Amniotic epithelial cell (primary cell): ENCODE results near the gene POP5.

Experiments
- DNase-seq: peaks from one replicate; pipeline ENCODE4 v3.0.0-alpha.2; 2010; ENCODE audit warnings: low read depth

Gene POP5

DNA sequence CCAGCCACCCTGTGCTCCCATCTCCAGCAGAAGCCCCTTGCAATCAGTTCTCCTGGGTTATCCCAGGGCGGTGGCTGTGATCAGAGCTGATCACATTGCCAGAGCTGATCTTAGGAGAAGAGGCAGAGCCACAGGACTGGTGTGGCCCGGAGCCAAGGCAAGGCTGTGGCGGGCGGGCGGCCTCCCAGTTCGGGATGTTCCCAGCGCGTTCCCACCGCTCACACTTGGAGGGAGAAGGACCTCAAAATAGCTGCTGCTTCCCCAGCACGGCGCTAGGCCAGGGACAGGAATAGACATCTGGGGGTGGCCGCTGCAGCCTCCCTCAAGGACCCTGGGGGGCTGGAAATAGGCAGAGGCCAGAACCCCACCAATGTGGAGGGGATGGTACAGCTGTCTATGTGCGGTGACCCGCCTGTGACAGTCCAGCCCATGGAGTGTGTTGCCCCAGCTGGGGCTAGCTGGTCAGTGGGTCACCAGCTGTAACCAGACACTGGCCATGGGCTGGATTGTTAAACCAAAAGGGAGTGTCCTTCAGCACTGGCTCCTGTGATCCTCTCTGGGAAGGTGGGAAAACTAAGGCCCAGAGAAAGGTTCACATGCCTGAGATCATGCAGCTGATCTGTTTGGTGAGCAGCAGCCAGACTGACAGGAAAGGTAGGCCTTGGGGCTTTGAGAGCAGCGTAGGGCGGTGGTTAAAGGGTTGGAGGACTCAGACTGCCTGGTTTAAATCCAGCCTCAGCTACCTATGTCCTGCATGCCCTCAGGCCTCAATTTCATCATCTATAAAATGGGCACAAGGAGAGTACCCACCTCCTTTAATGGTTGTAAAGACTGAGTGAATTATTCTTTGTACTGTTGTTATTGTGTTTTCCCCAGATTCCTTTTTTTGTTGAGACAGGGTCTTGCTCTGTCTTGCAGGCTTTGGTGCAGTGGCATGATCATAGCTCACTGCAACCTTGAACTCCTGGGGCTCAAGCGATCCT is 8.0 kb upstream of the POP5 start:
- DNase-seq, result no peak

DNA sequence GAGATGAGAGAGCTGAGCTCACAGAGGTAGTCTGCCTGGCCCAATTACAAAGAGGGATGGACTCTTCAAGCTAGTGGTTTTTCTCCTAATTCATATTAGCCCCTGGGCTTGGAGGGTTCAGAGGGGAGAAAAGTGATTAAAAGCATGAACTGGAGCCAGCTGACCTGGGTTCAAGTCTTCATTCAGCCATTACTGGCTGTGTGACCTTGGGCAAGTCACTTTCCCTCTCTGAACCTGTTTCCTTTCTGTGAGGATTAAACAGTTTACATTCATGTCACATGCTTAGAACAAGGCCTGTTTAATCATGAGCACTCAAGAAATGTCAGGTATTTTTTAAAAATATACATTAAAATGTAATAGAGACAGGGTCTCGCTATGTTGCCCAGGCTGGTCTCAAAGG is 7.2 kb upstream of the POP5 start:
- no peak for DNase-seq

DNA sequence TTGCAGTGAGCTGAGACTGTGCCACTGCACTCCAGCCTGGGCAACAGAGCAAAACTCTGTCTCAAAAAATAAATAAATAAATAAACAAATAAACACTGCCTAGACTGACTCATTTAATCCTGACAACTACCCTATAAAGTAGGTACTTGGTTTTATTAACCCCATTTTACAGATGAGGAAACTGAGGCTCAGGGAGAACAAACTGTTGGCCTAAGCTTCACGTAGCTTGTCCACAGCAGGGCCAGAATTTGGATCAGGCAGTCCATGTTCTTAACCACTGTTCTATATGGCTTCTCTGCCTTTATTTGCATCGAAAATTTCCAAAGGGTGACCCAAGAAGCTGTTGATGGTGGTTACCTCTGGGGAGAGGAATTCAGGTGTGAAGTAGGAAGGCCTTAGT is 5.7 kb upstream of the POP5 start:
- no peak for DNase-seq

DNA sequence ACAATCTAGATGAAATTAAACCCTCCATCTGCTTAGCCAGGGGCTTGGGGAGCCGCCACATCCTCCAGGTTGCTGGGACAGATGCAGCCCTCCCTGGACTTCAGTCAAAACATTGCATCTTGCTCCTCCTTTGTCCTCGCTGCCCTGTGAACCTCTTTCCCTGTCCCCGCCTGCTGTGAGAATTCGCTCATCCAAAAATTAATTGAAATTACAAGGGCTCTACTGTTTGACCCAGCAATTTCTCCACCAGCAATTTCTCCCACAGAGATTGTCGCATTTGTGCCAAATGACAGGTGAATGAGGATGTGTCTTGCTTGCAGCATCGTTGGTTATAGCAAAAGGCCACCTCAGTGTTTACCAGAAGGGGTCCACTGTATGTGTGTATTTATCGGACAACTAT is 5.0 kb upstream of the POP5 start:
- DNase-seq, result no peak

DNA sequence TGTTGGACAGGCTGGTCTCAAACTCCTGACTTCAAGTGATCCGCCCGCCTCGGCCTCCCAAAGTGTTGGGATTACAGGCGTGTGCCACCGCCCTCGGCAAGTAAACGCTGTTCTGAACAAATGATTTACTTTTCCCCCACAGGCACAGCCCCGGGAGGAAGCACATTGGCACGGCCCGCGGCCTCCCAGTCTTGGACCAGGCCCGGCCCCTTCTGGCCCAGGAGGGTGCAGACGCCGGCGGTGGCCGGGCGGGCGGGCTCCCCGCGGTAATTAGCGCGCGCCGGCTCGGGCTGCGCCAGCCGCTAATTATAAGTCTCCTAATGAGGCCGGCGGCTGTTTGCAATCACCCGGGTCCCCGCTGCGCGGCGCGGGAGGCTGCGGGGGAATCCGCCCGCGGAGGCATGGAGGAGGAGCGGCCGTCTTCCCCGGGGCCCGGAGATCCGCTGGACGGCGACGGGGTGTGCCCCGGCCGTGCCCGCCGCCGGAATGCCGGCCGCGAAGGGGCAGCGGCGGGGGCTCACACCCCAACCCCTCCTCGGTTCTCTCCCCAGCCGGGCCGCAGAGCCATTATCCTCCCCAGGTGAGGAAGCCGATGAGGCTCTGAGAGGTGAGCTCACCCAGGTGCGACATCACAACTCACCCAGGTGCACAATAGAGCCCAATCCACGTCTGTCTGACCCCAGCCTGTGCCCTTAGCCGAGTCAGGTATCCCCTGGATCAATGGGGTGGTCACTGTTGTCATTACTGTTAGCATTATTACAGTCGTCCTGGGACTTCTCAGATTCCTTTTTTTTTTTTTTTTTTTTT is 3.3 kb upstream of the POP5 start:
- DNase-seq, result no peak

DNA sequence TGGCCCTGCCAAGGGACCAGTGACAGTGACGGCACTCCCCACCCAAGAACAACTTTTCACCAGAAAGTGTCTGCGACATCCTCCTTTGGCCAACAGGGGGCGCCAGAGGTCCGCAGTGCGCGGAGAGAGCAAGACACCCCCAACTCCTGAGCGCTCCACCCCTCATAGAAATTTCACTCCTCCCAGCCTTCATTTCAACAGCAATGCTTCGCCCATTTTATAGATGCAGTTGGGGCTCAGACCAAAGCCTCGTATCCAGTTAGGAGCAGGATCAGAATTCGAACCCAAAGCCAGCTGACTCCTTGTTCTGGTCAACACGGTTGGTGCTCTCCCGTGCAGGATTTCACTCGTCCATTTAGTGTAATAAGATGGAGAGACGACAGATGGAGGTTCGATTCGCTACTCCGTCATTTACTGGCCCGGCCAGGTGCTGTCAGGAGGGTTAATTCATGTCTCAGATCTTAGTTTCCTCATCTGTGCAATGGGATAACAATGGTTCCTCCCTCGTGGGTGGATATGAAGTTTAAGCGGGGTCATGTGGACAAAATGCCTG is 2.4 kb upstream of the POP5 start:
- peak; percentile 34 for DNase-seq

DNA sequence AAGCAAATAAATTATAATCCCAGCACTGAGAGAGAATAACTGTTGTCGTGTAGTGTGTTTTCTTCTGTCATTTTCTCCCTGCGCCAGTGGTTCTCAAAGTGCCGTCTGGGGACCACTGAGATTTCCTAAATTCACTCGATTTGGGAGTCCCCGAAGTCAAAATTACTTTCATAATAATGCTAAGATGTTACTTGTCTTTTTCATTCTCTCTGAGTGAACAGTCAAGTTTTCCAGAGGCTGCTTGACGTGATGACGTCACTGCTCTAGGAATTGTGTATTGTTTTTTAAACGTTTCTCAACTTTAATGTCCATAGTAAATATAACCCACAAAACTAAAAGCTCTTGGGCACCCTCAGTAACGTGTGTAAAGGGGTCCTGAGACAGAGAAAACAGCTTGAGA is 796 bp upstream of the POP5 start:
- DNase-seq, result no peak

DNA sequence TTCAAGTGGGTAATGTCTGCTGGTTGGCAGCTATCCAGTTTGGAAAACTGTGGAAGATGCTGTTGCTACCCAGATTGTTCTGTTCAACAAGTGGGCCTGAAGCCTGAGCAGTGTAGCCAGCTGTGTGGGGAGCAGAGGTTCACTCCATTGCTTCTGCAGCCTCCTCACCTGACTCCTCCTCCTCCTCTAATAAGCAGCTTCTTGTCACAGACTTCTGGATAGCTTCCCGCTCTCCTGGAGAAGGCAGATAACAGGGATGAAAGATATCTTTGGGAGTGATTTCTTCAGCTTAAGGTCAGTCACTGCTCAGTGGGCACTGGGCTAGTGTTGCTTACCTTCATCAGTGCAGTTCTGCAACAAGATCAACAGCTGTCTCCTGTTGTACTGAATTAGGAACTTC is 2.0 kb downstream of the POP5 start:
- DNase-seq, result no peak

DNA sequence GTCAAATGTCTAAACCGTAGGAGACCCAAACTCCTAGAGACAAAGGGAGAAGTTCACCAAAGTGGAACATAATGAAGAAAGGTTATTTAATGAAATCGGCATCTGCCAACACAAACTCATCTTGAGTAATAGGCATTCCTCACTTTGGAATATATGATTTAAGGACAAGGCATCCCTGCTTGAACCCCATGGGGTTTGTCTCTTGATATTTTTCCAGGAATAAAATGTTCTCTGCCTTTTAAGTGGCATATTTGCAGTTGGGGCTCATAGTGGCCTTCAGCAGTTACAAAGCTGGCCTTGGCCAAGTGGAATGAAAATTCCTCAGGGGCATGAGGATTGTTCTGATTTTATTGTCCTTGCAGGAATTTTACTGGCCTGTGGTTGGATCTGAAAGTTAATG is 7.1 kb downstream of the POP5 start:
- no peak for DNase-seq

DNA sequence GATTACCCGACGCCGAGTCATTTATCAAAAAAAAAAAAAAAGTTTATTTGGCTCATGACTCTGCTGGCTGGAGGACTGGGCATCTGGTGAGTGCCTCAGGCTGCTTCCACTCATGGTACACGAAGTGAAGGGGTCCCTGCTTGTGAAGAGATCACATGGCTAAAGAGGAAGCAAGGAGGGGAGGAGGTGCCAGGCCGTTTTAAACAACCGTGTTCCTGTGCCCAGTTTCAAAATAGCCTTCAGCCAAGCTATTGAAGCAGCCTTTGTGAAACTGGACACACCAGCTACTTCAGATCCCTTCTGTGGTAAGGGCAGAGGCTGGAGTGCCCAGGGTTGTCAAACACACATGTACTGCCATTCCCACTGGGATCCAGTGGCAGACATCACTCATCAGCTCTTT is 7.6 kb downstream of the POP5 start:
- DNase-seq, result no peak

DNA sequence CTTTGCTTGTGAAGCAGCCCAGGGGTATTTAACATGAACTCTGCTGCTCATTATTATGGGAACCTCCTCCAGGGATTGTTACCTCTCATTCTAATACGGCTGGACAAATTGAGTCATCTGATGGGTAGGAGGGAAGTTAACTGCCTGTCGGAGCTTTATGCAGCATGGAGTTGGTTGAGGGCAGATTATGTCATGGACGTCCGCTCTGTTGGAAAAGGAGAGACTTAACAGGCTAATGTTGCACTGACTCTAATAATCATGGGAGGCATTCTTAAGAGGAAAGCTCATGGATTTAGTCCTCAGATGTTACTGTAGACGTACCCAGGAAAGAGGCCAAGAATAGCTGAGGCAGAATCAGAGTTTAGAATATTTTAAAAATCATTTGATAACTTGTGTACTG is 9.9 kb downstream of the POP5 start:
- peak; percentile 92 for DNase-seq

DNA sequence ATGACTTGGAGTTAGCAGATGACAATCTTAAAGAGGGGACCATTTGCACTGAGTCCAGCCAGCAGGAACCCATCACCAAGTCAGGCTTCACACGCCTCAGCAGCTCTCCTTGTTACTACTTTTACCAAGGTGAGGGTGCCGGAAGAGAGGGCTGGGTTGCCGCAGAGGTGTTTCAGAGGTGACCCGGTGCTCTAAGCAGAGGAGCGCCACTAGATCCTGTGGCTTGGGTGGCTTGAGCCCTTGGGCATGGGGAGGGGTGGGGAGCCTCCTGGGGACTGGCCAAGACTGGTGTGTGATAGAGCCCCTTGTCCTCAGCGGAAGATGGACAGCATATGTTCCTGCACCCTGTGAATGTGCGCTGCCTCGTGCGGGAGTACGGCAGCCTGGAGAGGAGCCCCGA is 17.7 kb downstream of the POP5 start:
- no peak for DNase-seq

DNA sequence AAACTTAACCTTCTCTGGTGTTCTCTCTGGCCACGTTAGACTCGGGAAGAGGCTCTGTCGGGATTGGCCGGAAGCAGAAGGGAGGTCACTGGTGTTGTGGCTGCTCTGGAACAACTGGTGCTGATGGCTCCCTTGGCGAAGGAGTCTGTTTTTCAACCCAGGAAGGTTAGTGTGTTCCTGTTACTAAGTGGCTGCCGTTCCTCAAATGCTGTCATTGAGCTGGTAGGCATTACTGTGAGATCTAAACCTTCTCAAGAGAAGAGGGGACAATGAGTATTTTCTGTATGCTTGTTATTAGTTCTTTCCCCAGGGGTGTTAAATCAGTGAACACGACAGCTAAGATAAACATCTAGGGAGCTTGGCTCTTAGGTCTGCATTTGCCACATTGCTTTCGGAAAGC is 18.3 kb downstream of the POP5 start:
- DNase-seq, result no peak

DNA sequence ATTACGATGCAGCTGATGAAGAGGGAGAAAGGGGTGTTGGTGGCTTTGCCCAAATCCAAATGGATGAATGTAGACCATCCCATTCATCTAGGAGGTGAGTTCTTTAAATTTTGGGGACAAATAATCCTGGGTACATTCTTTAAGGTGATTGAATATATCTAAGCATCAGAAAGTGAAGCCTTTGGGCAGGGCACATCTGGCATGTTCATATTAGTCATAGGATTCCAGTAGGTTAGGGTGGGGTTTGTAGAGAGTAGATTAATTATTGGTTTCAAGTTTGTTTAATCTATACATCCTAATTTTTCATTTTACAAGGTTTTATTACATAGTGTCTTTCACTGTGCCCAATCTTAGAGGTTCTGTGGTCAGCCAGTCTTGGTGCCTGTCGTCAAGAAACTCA is 23.6 kb downstream of the POP5 start:
- DNase-seq, result no peak

DNA sequence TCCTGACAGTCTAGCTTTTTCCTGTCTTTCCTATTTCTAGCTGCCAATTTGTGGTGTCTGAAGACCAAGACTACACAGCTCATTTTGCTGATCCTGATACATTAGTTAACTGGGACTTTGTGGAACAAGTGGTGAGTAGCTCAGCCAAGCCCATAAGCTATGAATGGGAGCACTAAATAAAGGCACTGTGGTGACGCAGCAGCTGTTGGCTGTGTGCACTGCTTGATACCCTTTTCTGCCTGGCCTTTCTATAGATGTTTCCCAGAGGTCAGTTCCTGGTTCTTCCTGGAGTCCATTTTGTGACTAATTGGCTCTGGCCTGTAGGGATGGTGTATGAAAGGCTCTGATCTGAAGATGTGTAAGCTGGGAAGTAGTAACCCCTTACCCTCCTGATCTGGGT is 26.5 kb downstream of the POP5 start:
- no peak for DNase-seq

DNA sequence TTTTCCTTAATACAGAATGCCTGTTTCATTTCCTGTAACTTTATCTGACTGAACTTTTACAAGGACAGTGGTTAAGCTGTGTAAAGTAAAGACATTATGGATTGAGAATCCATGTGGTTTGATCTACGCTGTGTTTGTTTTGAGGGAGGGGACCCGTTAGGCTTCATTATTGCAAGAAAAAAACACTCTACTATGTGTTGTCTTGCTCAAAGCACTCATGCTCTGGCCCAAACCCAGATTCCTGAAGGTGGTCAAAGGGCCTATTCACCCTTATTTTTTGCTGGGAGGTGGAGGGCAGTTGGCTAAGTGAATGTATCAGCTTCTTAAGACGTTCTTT is 35.2 kb downstream of the POP5 start:
- DNase-seq, result no peak

DNA sequence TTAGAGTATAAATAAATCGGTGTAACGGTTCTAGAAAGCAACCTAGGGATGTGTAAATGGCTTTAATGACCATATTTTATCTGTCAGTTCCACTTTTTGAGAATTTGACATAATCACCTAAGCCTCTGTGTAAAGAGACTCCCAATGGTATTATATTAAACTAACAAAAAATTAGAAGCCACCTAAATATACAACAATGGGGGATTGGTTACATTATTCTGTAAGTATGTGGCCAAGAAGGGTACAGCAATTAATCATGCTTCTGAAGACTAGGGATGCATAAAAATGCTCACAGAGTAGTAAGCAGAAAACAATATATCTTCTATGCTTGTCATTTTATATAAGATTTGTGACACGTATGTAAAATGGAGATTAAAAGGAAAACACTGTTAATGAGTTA is 36.5 kb downstream of the POP5 start:
- DNase-seq, result no peak

DNA sequence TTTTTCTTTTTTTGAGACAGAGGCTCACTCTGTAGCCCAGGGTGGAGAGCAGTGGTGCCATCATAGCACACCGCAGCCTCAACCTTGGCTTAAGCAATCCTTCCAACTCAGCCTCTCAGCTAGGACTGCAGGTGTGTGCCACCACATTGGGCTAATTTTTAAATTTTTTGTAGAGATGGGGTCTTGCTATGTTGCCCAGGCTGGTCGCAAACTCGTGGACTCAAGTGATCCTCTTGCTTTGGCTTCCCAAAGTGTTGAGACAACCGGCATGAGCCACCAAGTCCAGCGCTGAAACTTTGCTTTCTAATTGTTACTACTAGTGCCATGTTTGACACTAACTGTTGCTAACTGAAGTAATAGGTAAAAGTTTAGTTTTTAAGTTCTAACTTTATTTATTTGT is 39.0 kb downstream of the POP5 start:
- DNase-seq, result no peak

DNA sequence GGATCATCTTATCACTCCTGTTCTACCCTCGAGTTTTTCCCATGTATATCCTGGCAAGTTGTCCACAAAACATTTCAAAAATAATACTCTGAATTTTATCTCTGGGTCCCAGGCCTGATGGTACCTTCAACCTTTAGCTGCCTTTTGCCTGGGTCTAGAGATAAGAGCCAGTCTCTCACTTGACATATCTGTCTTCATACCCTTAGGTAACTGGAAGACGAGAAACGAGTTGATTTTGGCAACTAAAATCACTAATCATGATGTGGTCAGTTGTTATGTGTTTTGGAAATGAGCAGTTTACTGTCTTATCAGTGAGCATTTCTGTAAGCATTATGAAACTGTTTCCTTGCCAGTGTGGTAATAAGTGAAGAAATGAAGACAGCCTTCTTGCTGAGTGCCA is 40.8 kb downstream of the POP5 start:
- peak; percentile 97 for DNase-seq

DNA sequence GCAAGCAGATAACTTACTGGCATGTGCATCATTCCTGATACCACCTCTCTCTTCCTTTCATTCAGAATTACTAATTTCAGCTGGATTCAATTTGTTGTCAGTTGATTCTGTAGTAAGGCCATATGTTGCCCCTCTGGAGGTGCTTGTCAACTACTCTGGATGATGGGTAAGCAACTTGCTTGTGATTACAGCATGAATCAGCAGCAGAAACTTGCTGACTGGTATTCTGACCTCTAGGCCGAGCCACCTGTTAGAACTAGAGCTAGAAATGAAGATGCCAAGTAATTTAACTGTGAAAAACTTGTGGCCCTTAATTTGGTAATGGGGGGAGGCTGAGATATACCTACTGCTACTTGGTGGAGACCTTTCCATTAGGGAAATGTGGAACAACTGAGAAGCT is 41.9 kb downstream of the POP5 start:
- peak; percentile 70 for DNase-seq

DNA sequence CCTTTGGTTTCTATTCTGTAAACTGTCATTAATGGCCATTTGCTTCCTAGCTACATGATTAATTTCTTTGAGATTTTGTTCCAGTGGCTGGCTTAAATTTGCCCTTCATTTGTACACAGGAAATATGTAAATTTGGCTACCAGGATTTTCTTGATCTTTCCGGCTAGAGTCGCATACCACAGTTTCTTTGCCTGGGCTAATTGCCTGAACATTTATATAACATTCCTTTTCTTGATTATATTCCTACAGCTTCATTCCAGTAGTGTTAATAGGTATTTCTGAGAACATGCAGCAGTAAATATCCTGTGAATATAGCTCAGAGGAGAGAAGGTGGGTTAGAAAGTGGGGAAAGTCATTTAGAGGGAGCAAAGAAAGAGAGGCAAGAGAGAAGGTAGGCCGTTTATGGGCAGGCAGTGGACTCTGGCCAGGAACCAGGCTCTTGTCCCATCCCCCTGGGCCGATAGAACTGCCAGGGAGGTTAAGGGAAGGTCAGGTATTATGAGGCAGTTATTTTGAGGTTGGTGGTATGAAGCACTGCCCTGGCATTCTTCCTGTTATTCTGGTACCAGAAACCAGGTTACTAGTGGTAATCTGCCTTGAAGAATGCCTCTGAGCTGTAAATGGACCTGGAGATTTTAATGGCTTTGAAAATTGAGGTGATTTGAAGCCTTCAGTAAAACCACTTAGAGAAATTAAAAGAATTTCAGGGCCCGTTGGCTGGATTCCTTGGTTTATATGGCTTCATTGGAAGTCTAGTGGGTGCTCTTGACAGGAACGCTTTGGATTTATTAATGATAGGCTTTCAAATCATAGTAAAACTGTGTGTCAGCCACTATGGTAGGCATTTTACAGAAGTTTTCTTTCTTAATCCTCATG is 42.7 kb downstream of the POP5 start:
- DNase-seq, result peak; percentile 86

DNA sequence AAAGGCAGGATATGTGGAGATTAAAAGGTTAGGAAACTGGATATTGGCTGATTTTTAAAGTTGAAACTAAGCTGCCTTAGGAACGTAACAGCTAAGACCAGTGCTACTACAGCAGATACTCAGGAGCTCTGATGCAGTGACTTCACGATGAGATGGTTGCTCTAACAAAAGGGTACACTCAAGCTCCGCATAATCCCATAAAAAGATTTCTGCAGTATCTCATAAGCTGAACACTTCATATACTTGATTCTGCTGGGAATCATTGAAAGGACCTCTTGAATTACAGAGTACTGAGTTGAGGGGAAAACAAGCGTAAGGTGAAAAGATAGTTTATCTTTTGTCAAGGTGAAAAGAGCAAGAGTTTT is 43.4 kb downstream of the POP5 start:
- DNase-seq, result peak; percentile 42
